ENCODE measurements around the gene CIRBP. TPM values are rescaled to one million over a fixed set of nuclear protein-coding genes. Genes with fewer than 3 reads are reported as not detected.

The CIRBP gene
- total and polyA plus RNA-seq, 9 of the 15 experiments (the other 6 are each of a cell fraction or from before 2014, with no cell fraction given) = 20.5 to 327 (median 176) TPM

- TF ChIP-seq HMGXB4 (CRISPR knock-in tag; IDR thresholded peaks at IDR 0.05) = no peak
- peak; percentile 39 for TF ChIP-seq PHF20 (IDR thresholded peaks at IDR 0.05; ENCODE audit: partially characterized antibody)
- TF ChIP-seq ZNF23 (CRISPR knock-in tag; IDR thresholded peaks at IDR 0.05) = no peak
- TF ChIP-seq, protein P1, sequence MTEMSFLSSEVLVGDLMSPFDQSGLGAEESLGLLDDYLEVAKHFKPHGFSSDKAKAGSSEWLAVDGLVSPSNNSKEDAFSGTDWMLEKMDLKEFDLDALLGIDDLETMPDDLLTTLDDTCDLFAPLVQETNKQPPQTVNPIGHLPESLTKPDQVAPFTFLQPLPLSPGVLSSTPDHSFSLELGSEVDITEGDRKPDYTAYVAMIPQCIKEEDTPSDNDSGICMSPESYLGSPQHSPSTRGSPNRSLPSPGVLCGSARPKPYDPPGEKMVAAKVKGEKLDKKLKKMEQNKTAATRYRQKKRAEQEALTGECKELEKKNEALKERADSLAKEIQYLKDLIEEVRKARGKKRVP (CRISPR knock-in tag; IDR thresholded peaks at IDR 0.05) = 0 out of 2 replicates have a peak, but pooled peaks have one; percentile 44
- 0 out of 2 replicates have a peak, but pooled peaks have one; percentile 45 for TF ChIP-seq POLR2A (conservative IDR thresholded peaks at IDR 0.05)
- no peak for TF ChIP-seq FIP1L1 (IDR thresholded peaks at IDR 0.05; ENCODE audit: low read depth, low read length, poor library complexity, severe bottlenecking)
- TF ChIP-seq, protein P2, sequence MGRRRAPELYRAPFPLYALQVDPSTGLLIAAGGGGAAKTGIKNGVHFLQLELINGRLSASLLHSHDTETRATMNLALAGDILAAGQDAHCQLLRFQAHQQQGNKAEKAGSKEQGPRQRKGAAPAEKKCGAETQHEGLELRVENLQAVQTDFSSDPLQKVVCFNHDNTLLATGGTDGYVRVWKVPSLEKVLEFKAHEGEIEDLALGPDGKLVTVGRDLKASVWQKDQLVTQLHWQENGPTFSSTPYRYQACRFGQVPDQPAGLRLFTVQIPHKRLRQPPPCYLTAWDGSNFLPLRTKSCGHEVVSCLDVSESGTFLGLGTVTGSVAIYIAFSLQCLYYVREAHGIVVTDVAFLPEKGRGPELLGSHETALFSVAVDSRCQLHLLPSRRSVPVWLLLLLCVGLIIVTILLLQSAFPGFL (CRISPR knock-in tag; IDR thresholded peaks at IDR 0.05) = no peak
- TF ChIP-seq SOX6 (IDR thresholded peaks at IDR 0.05) = no peak
- TF ChIP-seq SIX5 (IDR thresholded peaks at IDR 0.05; ENCODE audit: borderline replicate concordance in 1 of 2, insufficient read depth in 1 of 2, low read depth in 1 of 2, low read length in 2 of 2) = no peak
- TF ChIP-seq ATF6 (CRISPR knock-in tag; IDR thresholded peaks at IDR 0.05) = no peak
- TF ChIP-seq, protein P3, sequence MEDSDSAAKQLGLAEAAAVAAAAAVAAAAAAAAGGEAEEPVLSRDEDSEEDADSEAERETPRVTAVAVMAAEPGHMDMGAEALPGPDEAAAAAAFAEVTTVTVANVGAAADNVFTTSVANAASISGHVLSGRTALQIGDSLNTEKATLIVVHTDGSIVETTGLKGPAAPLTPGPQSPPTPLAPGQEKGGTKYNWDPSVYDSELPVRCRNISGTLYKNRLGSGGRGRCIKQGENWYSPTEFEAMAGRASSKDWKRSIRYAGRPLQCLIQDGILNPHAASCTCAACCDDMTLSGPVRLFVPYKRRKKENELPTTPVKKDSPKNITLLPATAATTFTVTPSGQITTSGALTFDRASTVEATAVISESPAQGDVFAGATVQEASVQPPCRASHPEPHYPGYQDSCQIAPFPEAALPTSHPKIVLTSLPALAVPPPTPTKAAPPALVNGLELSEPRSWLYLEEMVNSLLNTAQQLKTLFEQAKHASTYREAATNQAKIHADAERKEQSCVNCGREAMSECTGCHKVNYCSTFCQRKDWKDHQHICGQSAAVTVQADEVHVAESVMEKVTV (CRISPR knock-in tag; IDR thresholded peaks at IDR 0.05) = peak; percentile 79
- TF ChIP-seq CREB1 (IDR thresholded peaks at IDR 0.05) = peak; percentile 97
- peak; percentile 95 for TF ChIP-seq CREB1 (CRISPR knock-in tag; IDR thresholded peaks at IDR 0.05)
- no peak for TF ChIP-seq PYGO2 (tag; IDR thresholded peaks at IDR 0.05)
- TF ChIP-seq ZNF436 (CRISPR knock-in tag; IDR thresholded peaks at IDR 0.05) = no peak
These were observed 29.1 kb upstream of the CIRBP start (continued) for GRCh38 chr19:1239796-1240737.

Measured in K562 (cell line).